K562 (cell line): ENCODE data around the gene ITGAD. TPM values are rescaled to one million over a fixed set of nuclear protein-coding genes. Genes with fewer than 3 reads are reported as not detected.

Source experiments
- ATAC-seq: fragments of 200-7000 bp; cut with Tn5 transposase; 3 replicates; pipeline ENCODE4 v1.9.1; 2020; ENCODE audit warnings: moderate library complexity
- BruUV-seq: library from RNA; stranded (reverse); fragments of 400-500 nt; replicated peaks from 2 replicates; lab custom pipeline; 2021; lab: Mats Ljungman, UMichigan
- CTCF ChIA-PET: fragments of 300-600 bp; formaldehyde crosslinking; extraction: SDS; loops from one replicate; lab custom pipeline; 2021; ENCODE audit warnings: low intra/inter-chr PET ratio; lab: Yijun Ruan, JAX
- POLR2A ChIA-PET: fragments of 300-600, 350-650 bp; sonication (Branson Sonifier 250); formaldehyde crosslinking; extraction: SDS; loops from one replicate; lab custom pipeline; 2021; ENCODE audit warnings: antibody characterized with exemption, inconsistent platforms; lab: Yijun Ruan, JAX
- DNase-seq, 4 experiments: peaks; one replicate each; pipeline versions ENCODE4 v3.0.0 to v3.0.0-alpha.2; 2011 to 2018; ENCODE audit warnings: low spot score in 3 of 4, mixed read lengths in 3 of 4; ENCODE audit errors: extremely low read depth in 1 of 4
- FAIRE-seq: peaks from 2 replicates; lab custom pipeline; 2011; peaks lifted over from hg19 to GRCh38; lab: Jason Lieb, UNC
- H2AFZ ChIP-seq: 2 replicates; pipeline ENCODE4 v1.6.0; 2011; ENCODE audit warnings: low read depth, low read length, control low read depth, inconsistent platforms
- H3K27ac ChIP-seq: fragments of 200-600 bp; 3 replicates; pipeline ENCODE4 v1.8.0; 2011; ENCODE audit warnings: low read depth, mild to moderate bottlenecking, control low read depth, inconsistent platforms, low read length, moderate library complexity, mixed read lengths; ENCODE audit errors: extremely low read depth
- H3K27me3 ChIP-seq, 2 experiments: fragments of 300-600 bp in 1 of 2; 2 replicates in 1 of 2; 3 replicates in 1 of 2; pipeline versions ENCODE4 v1.6.0 to v1.8.0; 2011; ENCODE audit warnings: inconsistent platforms in 2 of 2, low read length in 2 of 2, mild to moderate bottlenecking in 1 of 2, mixed read lengths in 1 of 2, moderate library complexity in 1 of 2; ENCODE audit not compliant: control insufficient read depth in 2 of 2, insufficient read depth in 2 of 2
- H3K36me3 ChIP-seq: fragments of 300-600 bp; 3 replicates; pipeline ENCODE4 v1.8.0; 2011; ENCODE audit warnings: mild to moderate bottlenecking, low read length, inconsistent platforms; ENCODE audit not compliant: control insufficient read depth, insufficient read depth
- H3K4me1 ChIP-seq, 2 experiments: fragments of 200-600 bp in 1 of 2; replicated peaks in 1 of 2; 2 replicates in 1 of 2; 3 replicates in 1 of 2; pipeline versions ENCODE4 v1.5.1 to v1.8.0; 2011; ENCODE audit warnings: inconsistent platforms in 2 of 2, low read length in 2 of 2, mild to moderate bottlenecking in 1 of 2, mixed read lengths in 1 of 2, moderate library complexity in 1 of 2; ENCODE audit not compliant: control insufficient read depth in 2 of 2, insufficient read depth in 2 of 2
- H3K4me2 ChIP-seq: 2 replicates; pipeline ENCODE4 v1.6.1; 2011; ENCODE audit warnings: low read length, control low read depth, inconsistent platforms, mixed read lengths; ENCODE audit not compliant: insufficient read depth
- H3K4me3 ChIP-seq: fragments of 200-600 bp; sonication (generic), shearing (Covaris generic); 2 replicates; pipeline ENCODE4 v1.5.1; 2016; ENCODE audit warnings: control low read depth, inconsistent platforms
- H3K79me2 ChIP-seq: fragments of 200-600 bp; 3 replicates; pipeline ENCODE4 v1.8.0; 2011; ENCODE audit warnings: low read length, inconsistent platforms; ENCODE audit not compliant: control insufficient read depth, insufficient read depth
- H3K9ac ChIP-seq, 2 experiments: 2 replicates each; pipeline versions ENCODE4 v1.6.0 to v1.6.1; 2011; ENCODE audit warnings: low read depth in 2 of 2, low read length in 2 of 2, control low read depth in 1 of 2, inconsistent platforms in 1 of 2, mild to moderate bottlenecking in 1 of 2, mixed read lengths in 1 of 2; ENCODE audit not compliant: insufficient read depth in 1 of 2
- H3K9me1 ChIP-seq: one replicate; pipeline ENCODE4 v1.6.0; 2011; ENCODE audit warnings: inconsistent platforms, mild to moderate bottlenecking, low read length, moderate library complexity; ENCODE audit not compliant: control insufficient read depth, insufficient read depth
- H3K9me3 ChIP-seq: replicated peaks from 2 replicates; pipeline ENCODE4 v1.5.1; 2011; ENCODE audit warnings: low read depth, low read length, inconsistent platforms; ENCODE audit not compliant: control insufficient read depth, insufficient read depth
- H4K20me1 ChIP-seq: replicated peaks from 2 replicates; pipeline ENCODE4 v1.6.1; 2011; ENCODE audit warnings: low read length, inconsistent platforms, mixed read lengths; ENCODE audit not compliant: control insufficient read depth, insufficient read depth
- CEBPB ChIP-seq: fragments of 450-650 bp; IDR thresholded peaks from 2 replicates; pipeline ENCODE4 v1.6.1; 2016; ENCODE audit warnings: missing genetic modification characterization, missing compliant biosample characterization
- FIP1L1 ChIP-seq: fragments of 200-400 bp; formaldehyde crosslinking; IDR thresholded peaks from 2 replicates; pipeline ENCODE4 v1.6.1; 2018; ENCODE audit warnings: mild to moderate bottlenecking, low read depth, low read length; ENCODE audit not compliant: poor library complexity, severe bottlenecking
- MTA2 ChIP-seq: fragments of 450-650 bp; IDR thresholded peaks from 2 replicates; pipeline ENCODE4 v1.6.1; 2016; ENCODE audit warnings: low read depth
- PTTG1 ChIP-seq: fragments of 450-650 bp; IDR thresholded peaks from 2 replicates; pipeline ENCODE4 v1.6.1; 2016; ENCODE audit warnings: low read depth, mild to moderate bottlenecking, missing genetic modification characterization, missing compliant biosample characterization
- PURB ChIP-seq: sonication (generic); formaldehyde crosslinking; IDR thresholded peaks from 2 replicates; pipeline ENCODE4 v1.9.0; 2021; ENCODE audit warnings: low read depth, mild to moderate bottlenecking, missing genetic modification reagents
- RBFOX2 ChIP-seq: fragments of 200-400 bp; formaldehyde crosslinking; IDR thresholded peaks from 2 replicates; pipeline ENCODE4 v1.6.1; 2017; ENCODE audit warnings: low read depth, mild to moderate bottlenecking, low read length, moderate library complexity
- ZC3H8 ChIP-seq: fragments of 450-650 bp; IDR thresholded peaks from 2 replicates; pipeline ENCODE4 v1.6.1; 2017
- ZFPM2 ChIP-seq: fragments of 250-450 bp; sonication (Bioruptor Pico); IDR thresholded peaks from 2 replicates; pipeline ENCODE4 v1.5.1; 2022; ENCODE audit warnings: mild to moderate bottlenecking
- ZNF140 ChIP-seq: fragments of 250-450 bp; sonication (Bioruptor Pico); IDR thresholded peaks from 2 replicates; pipeline ENCODE4 v1.8.0; 2021; ENCODE audit warnings: moderate library complexity, mild to moderate bottlenecking, inconsistent platforms
- ZNF75A ChIP-seq: fragments of 450-650 bp; formaldehyde crosslinking; IDR thresholded peaks from 2 replicates; pipeline ENCODE4 v1.4.0; 2020; ENCODE audit warnings: mild to moderate bottlenecking
- ZNF766 ChIP-seq: fragments of 200-800 bp; sonication (Bioruptor generic); conservative IDR thresholded peaks from 2 replicates; pipeline ENCODE4 v1.6.1; 2016; ENCODE audit warnings: missing genetic modification characterization, missing compliant biosample characterization
- WGBS: fragments of 100-300 bp; shearing (Covaris generic); methylation state at CpG from one replicate; pipeline ENCODE4 v1.1.6; 2016; ENCODE audit warnings: low coverage, mixed read lengths; ENCODE audit not compliant: insufficient coverage; ENCODE audit errors: missing lambda C conversion rate; 5-methylcytosine and 5-hydroxymethylcytosine counted together
- in situ Hi-C: fragments of 300-500 bp; cut with MboI; formaldehyde crosslinking; loops from 4 replicates; pipeline ENCODE4 v1.15.0; 2018; ENCODE audit warnings: inconsistent platforms, mixed read lengths
- intact Hi-C: fragments of 100-400 bp; cut with micrococcal nuclease; formaldehyde crosslinking; loops from 2 replicates; pipeline ENCODE4 v1.14.2; 2022
- polyA plus RNA-seq, 8 experiments: library from polyadenylated mRNA; depleted of rRNA in 4 of 8; stranded (reverse) in 5 of 8; unstranded in 3 of 8; fragments of >200 nt; fragmentation: Nextera tagmentation in 2 of 8; fragmentation: Illumina TruSeq in 1 of 8; extraction: Ambion mirVana in 2 of 8; extraction: Trizol in 1 of 8; gene quantifications; 2 replicates each; pipeline versions ENCODE4 v1.2.1 to v1.2.3, GENCODE V29; 2011 to 2014; ENCODE audit warnings: inconsistent platforms in 1 of 8, missing spikeins in 1 of 8
- total RNA-seq, 7 experiments: library from RNA; depleted of rRNA in 6 of 7; stranded (reverse); fragments of >200 nt in 6 of 7; fragmentation: Illumina TruSeq in 2 of 7; extraction: Trizol in 2 of 7; gene quantifications; 2 replicates each; pipeline versions ENCODE4 v1.2.1 to v1.2.3, GENCODE V29; 2011 to 2021; ENCODE audit warnings: low replicate concordance in 1 of 7
- TF ChIP-seq, protein P1 (sequence below): sonication (generic); formaldehyde crosslinking; IDR thresholded peaks from 2 replicates; pipeline ENCODE4 v1.4.0; 2020; ENCODE audit warnings: mild to moderate bottlenecking, missing genetic modification reagents
- TF ChIP-seq, protein P2 (sequence below), 3 experiments: fragments of 200-800 bp in 1 of 3; sonication (Bioruptor generic) in 1 of 3; sonication (generic) in 1 of 3; formaldehyde crosslinking in 1 of 3; IDR thresholded peaks; 2 replicates each; pipeline versions ENCODE4 v1.6.1 to v1.8.0; 2016 to 2022; ENCODE audit warnings: mild to moderate bottlenecking in 2 of 3, missing compliant biosample characterization in 2 of 3, missing genetic modification characterization in 2 of 3, missing genetic modification reagents in 1 of 3

ITGAD gene
- total and polyA plus RNA-seq, 9 of the 15 experiments (the other 6 are each of a cell fraction or from before 2014, with no cell fraction given) = not detected

DNA sequence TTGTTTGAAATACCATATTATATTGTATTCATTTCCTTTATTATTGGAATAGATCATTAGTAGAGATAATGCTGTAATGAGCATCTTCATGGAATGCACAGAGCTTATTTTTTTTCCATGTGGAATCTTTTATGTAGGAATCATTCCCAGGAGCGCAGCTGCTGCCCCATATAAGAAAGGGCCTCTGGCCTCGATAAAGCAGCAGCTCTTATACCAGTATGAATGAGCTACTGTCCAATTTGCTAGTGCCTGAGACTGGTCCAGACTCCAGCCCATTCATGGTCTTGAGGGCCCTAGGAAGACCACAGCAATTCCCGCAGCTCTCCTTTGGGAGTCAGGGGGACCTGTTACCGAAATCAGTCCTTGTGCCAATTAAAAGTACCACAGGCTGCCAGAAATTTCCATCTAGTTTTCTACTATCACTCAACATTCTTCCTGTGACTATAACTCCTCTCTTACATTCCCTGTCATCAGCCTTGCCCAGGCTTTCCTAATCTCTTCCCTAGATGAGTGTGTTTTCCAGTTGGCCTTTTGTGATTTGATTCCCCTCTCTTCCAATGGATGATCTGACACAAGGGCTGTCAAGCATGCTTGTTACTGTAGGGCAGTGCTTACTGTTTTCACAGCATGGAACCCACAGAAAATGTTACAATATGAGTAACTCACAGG is 47.5 kb downstream of the ITGAD start:
- no peaks in the 10 kb centered on the region for H4K20me1 ChIP-seq
- no peak overlapping the region for H2AFZ ChIP-seq
- FAIRE-seq (no peak), ATAC-seq (no peak), DNase-seq (no peak)
- no peak overlapping the region for H3K27ac ChIP-seq
- H3K36me3 ChIP-seq = no peaks in the 10 kb centered on the region
- no peak overlapping the region for H3K4me3 ChIP-seq
- H3K4me1 ChIP-seq = peaks cover 3 to 25% of the 10 kb centered on the region in 2 experiments; a peak in 2 of 5 replicates
- no peaks in the 10 kb centered on the region for H3K79me2 ChIP-seq
- no peak overlapping the region for H3K9ac ChIP-seq
- H3K9me1 ChIP-seq = no peaks in the 10 kb centered on the region
- CTCF ChIA-PET = no interaction called here
- no peak for TF ChIP-seq PURB
- TF ChIP-seq ZNF140 (CRISPR knock-in tag) = no peak
- TF ChIP-seq RBFOX2 = no peak
- TF ChIP-seq ZNF75A (CRISPR knock-in tag) = no peak
- TF ChIP-seq, protein P1, sequence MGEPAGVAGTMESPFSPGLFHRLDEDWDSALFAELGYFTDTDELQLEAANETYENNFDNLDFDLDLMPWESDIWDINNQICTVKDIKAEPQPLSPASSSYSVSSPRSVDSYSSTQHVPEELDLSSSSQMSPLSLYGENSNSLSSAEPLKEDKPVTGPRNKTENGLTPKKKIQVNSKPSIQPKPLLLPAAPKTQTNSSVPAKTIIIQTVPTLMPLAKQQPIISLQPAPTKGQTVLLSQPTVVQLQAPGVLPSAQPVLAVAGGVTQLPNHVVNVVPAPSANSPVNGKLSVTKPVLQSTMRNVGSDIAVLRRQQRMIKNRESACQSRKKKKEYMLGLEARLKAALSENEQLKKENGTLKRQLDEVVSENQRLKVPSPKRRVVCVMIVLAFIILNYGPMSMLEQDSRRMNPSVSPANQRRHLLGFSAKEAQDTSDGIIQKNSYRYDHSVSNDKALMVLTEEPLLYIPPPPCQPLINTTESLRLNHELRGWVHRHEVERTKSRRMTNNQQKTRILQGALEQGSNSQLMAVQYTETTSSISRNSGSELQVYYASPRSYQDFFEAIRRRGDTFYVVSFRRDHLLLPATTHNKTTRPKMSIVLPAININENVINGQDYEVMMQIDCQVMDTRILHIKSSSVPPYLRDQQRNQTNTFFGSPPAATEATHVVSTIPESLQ (CRISPR knock-in tag) = no peak
- TF ChIP-seq ZNF766 = no peak
- TF ChIP-seq CEBPB (tag) = no peak
- no peak for TF ChIP-seq ZFPM2 (CRISPR knock-in tag)
- TF ChIP-seq, protein P2, sequence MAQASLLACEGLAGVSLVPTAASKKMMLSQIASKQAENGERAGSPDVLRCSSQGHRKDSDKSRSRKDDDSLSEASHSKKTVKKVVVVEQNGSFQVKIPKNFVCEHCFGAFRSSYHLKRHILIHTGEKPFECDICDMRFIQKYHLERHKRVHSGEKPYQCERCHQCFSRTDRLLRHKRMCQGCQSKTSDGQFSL (CRISPR knock-in tag; IDR thresholded peaks at IDR 0.05) = no peak
- TF ChIP-seq, protein P2 (tag; IDR thresholded peaks at IDR 0.05) = no peak
- TF ChIP-seq PTTG1 (tag) = no peak
- no peak for TF ChIP-seq FIP1L1
- no peak for TF ChIP-seq MTA2
- TF ChIP-seq ZC3H8 = no peak
- H3K4me2 ChIP-seq = no peak overlapping the region
- no TSS peak for BruUV-seq
- H3K27me3 ChIP-seq = no peaks in the 10 kb centered on the region; a peak in 1 of 5 replicates
- intact Hi-C loops = loop anchor here (5.0 to 10.0 kb wide), 3 partner anchors 56 to 256 kb away; partner anchors contain the start of gene FUS
- WGBS = 49% methylated on average over 4 of the region's 4 CpGs
- POLR2A ChIA-PET = interaction anchor here (1.1 kb wide), 1 partner anchor 11 kb away, joined by 4 read pairs; no protein-coding TSS in a partner anchor
- in situ Hi-C loops = loop anchor here (25.0 kb wide), 1 partner anchor 453 kb away; the partner anchor contains the start of gene HSD3B7
- no peaks in the 10 kb centered on the region for H3K9me3 ChIP-seq
